ENCODE measurements around the gene LPP.

DNA sequence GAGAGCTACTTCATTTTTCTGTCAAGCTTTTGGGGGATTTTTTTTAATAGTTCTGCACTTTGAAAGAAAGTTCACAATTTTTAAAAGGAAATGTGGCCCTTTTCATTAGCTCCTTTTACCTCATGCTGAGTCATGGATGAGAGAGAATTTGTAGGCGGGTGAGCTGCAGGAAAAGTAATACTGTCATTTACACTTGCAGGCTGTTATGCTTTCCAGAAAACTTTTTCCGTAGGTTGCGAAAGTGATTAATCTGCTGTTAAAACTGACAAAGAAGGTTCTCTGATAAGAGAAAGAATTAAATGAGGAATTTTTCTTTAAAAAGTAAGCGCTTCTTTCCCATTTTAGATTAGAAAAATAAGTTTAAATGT lies 430.2 kb downstream of the LPP start:
- TF ChIP-seq, protein P1, sequence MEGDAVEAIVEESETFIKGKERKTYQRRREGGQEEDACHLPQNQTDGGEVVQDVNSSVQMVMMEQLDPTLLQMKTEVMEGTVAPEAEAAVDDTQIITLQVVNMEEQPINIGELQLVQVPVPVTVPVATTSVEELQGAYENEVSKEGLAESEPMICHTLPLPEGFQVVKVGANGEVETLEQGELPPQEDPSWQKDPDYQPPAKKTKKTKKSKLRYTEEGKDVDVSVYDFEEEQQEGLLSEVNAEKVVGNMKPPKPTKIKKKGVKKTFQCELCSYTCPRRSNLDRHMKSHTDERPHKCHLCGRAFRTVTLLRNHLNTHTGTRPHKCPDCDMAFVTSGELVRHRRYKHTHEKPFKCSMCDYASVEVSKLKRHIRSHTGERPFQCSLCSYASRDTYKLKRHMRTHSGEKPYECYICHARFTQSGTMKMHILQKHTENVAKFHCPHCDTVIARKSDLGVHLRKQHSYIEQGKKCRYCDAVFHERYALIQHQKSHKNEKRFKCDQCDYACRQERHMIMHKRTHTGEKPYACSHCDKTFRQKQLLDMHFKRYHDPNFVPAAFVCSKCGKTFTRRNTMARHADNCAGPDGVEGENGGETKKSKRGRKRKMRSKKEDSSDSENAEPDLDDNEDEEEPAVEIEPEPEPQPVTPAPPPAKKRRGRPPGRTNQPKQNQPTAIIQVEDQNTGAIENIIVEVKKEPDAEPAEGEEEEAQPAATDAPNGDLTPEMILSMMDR (IDR thresholded peaks at IDR 0.05) = no peak
- TF ChIP-seq EP300 (IDR thresholded peaks at IDR 0.05) (no peak), POLR2A (IDR thresholded peaks at IDR 0.05) (no peak)
